Mononuclear cell (primary cell): ENCODE data around the gene ACBD6. TPM values are rescaled to one million over a fixed set of nuclear protein-coding genes. Genes with fewer than 3 reads are reported as not detected.

Source experiments
- H3K27me3 ChIP-seq: 2 replicates; pipeline ENCODE4 v1.6.0; 2011; ENCODE audit warnings: low read length, control low read depth; ENCODE audit not compliant: insufficient read depth
- H3K4me1 ChIP-seq: 2 replicates; pipeline ENCODE4 v1.5.1; 2011; ENCODE audit warnings: mild to moderate bottlenecking, low read length, control low read depth; ENCODE audit not compliant: insufficient read depth
- H3K4me3 ChIP-seq: 2 replicates; pipeline ENCODE4 v1.5.1; 2011; ENCODE audit warnings: mild to moderate bottlenecking, low read length, moderate library complexity
- H3K9me3 ChIP-seq: 2 replicates; pipeline ENCODE4 v1.5.1; 2011; ENCODE audit warnings: low read depth, mild to moderate bottlenecking, control low read depth, low read length
- total RNA-seq: library from RNA; depleted of rRNA; stranded (reverse); fragments of >200 nt; gene quantifications from one replicate; pipeline ENCODE4 v1.2.3, GENCODE V29; 2012

Gene ACBD6
- total RNA-seq, 1 donor: 30.0 TPM

GRCh38 chr1:180244840-180245239 is 257.5 kb downstream of the ACBD6 start:
- no peak overlapping the region for H3K4me3 ChIP-seq
- H3K4me1 ChIP-seq: peaks cover 6% of the 10 kb centered on the region
- no peaks in the 10 kb centered on the region for H3K9me3 ChIP-seq
- H3K27me3 ChIP-seq: peaks cover 27% of the 10 kb centered on the region

GRCh38 chr1:180243517-180244221 is 258.7 kb downstream of the ACBD6 start:
- Histone ChIP-seq H3K4me3 (no peak overlapping the region), H3K27me3 (peaks cover 39% of the 10 kb centered on the region), H3K9me3 (no peaks in the 10 kb centered on the region), H3K4me1 (peaks cover 6% of the 10 kb centered on the region)

- no peaks in the 10 kb centered on the region for H3K9me3 ChIP-seq
- H3K4me1 ChIP-seq: no peaks in the 10 kb centered on the region
- peaks cover 56% of the 10 kb centered on the region for H3K27me3 ChIP-seq
- no peak overlapping the region for H3K4me3 ChIP-seq
Measured at GRCh38 chr1:180241716-180242544, 260.4 kb downstream of the ACBD6 start.

- Histone ChIP-seq H3K27me3 (peaks cover 81% of the 10 kb centered on the region), H3K4me1 (peaks cover 20% of the 10 kb centered on the region), H3K4me3 (no peak overlapping the region), H3K9me3 (no peaks in the 10 kb centered on the region)
Measured at GRCh38 chr1:180239145-180240096, 263.0 kb downstream of the ACBD6 start.

GRCh38 chr1:180238675-180239074 is 263.7 kb downstream of the ACBD6 start:
- Histone ChIP-seq H3K9me3 (no peaks in the 10 kb centered on the region), H3K27me3 (peaks cover 87% of the 10 kb centered on the region), H3K4me1 (peaks cover 23% of the 10 kb centered on the region), H3K4me3 (no peak overlapping the region)

Other genes starting within 250 kb of the ACBD6 start
- gene OVAAL, start 56.4 kb upstream of the ACBD6 start, total RNA-seq: not detected
- gene XPR1, start 129.4 kb upstream of the ACBD6 start, total RNA-seq: 19.4 TPM